ENCODE measurements around the gene IDI1.

- TF ChIP-seq CTCF (IDR thresholded peaks at IDR 0.05; ENCODE audit: insufficient read depth, low read length, poor library complexity, severe bottlenecking) (no peak), EZH2phosphoT487 (conservative IDR thresholded peaks at IDR 0.05; ENCODE audit: low read length) (no peak)
Measured at GRCh38 chr10:1040133-1040532, 8.8 kb downstream of the IDI1 start.

Measured in SU-DHL-6 (cell line).